IPS-20b (cell line): ENCODE data around the gene CISD3.

Experiments used
- H3K27ac ChIP-seq: one replicate; pipeline ENCODE4 v1.5.1; 2013; ENCODE audit warnings: low read length
- H3K27me3 ChIP-seq: 2 replicates; pipeline ENCODE4 v1.6.1; 2013; ENCODE audit warnings: mild to moderate bottlenecking, low read length, inconsistent platforms; ENCODE audit not compliant: insufficient read depth
- H3K36me3 ChIP-seq: 2 replicates; pipeline ENCODE4 v1.6.1; 2013; ENCODE audit warnings: low read depth, mild to moderate bottlenecking, inconsistent platforms, low read length, moderate library complexity; ENCODE audit not compliant: insufficient read depth
- H3K4me1 ChIP-seq: 2 replicates; pipeline ENCODE4 v1.6.1; 2013; ENCODE audit warnings: mild to moderate bottlenecking, control low read depth, inconsistent platforms, low read length, moderate library complexity; ENCODE audit not compliant: insufficient read depth
- H3K4me3 ChIP-seq: 2 replicates; pipeline ENCODE4 v1.5.1; 2013; ENCODE audit warnings: mild to moderate bottlenecking, low read length, inconsistent platforms
- H3K9ac ChIP-seq: 2 replicates; pipeline ENCODE4 v1.6.1; 2013; ENCODE audit warnings: low read depth, mild to moderate bottlenecking, inconsistent platforms, low read length, moderate library complexity
- H3K9me3 ChIP-seq: 2 replicates; pipeline ENCODE4 v1.6.1; 2013; ENCODE audit warnings: mild to moderate bottlenecking, low read depth, low read length, inconsistent platforms; ENCODE audit not compliant: insufficient read depth

Gene CISD3

DNA sequence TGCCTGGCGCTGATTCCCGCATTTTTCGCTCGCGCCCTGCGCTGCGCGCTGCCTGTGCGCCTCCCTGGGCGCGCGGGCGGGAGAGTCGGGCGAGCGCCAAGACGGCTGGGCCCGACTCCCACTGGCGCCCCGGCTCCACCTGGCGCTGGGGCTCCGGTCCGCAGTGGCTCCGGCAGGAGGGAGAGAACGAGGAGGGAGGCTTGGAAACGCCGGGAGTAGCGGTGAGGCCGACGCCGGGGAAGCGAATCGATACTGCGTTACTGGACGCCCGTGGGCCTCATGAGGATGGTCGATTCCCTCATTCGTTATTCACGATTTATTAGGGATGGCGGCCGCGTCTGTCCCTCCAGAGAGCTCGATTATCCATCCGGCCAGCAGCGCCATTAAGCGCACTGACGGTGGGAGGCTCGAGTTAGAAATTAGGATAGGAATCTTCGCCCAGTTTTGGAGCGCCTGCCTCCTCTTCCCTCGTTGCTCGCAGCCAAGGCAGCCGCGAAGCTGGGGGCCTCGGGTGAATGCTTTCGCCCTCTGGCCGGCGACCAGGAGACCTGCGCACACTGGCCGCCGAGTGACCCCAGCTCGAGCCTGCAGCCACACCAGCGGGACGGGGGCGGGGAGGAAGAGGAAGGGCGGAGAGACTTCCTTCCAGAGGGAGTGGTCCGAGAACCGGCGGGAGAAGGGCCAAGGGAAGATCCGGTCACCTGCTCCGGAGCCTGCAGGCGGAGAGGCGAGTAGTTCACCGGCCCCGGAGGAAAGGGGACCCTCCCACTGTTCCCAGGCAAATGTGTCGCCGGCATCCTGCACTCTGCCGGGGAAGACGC, 19.3 kb downstream of the CISD3 start:
- peak overlapping the region; percentile 91 for H3K4me3 ChIP-seq
- peak overlapping the region; percentile 26 for H3K27ac ChIP-seq
- H3K9me3 ChIP-seq = no peaks in the 10 kb centered on the region
- peaks cover 16% of the 10 kb centered on the region; the same call in 1 of the 2 replicates for H3K4me1 ChIP-seq
- H3K9ac ChIP-seq = peak overlapping the region; percentile 84; the same call in 1 of the 2 replicates
- peaks cover 17% of the 10 kb centered on the region; the same call in 1 of the 2 replicates for H3K27me3 ChIP-seq
- peaks cover 7% of the 10 kb centered on the region; the same call in 1 of the 2 replicates for H3K36me3 ChIP-seq

GRCh38 chr17:38750044-38750311, 19.8 kb downstream of the CISD3 start:
- peaks cover 16% of the 10 kb centered on the region; the same call in 1 of the 2 replicates for H3K4me1 ChIP-seq

GRCh38 chr17:38750312-38751121, 20.4 kb downstream of the CISD3 start:
- no peaks in the 10 kb centered on the region for H3K9me3 ChIP-seq
- H3K36me3 ChIP-seq = peaks cover 15% of the 10 kb centered on the region; the same call in 1 of the 2 replicates
- H3K27me3 ChIP-seq = peaks cover 17% of the 10 kb centered on the region; the same call in 1 of the 2 replicates
- H3K4me1 ChIP-seq = peaks cover 16% of the 10 kb centered on the region; the same call in 1 of the 2 replicates
- H3K27ac ChIP-seq = no peak overlapping the region
- peak overlapping the region; percentile 91 for H3K4me3 ChIP-seq
- peak overlapping the region; percentile 84; the same call in 1 of the 2 replicates for H3K9ac ChIP-seq

More at GRCh38 chr17:38750044-38750311, 19.8 kb downstream of the CISD3 start:
- peak overlapping the region; percentile 91 for H3K4me3 ChIP-seq
- peak overlapping the region; percentile 84; the same call in 1 of the 2 replicates for H3K9ac ChIP-seq
- H3K36me3 ChIP-seq = peaks cover 13% of the 10 kb centered on the region; the same call in 1 of the 2 replicates
- H3K9me3 ChIP-seq = no peaks in the 10 kb centered on the region
- H3K27ac ChIP-seq = no peak overlapping the region
- peaks cover 17% of the 10 kb centered on the region; the same call in 1 of the 2 replicates for H3K27me3 ChIP-seq

GRCh38 chr17:38751144-38751807, 21.1 kb downstream of the CISD3 start:
- Histone ChIP-seq H3K27me3 (peaks cover 17% of the 10 kb centered on the region; the same call in 1 of the 2 replicates), H3K4me3 (peak overlapping the region; percentile 91), H3K4me1 (peaks cover 9% of the 10 kb centered on the region; the same call in 1 of the 2 replicates), H3K9me3 (no peaks in the 10 kb centered on the region), H3K9ac (peak overlapping the region; percentile 48; the same call in 1 of the 2 replicates), H3K27ac (no peak overlapping the region), H3K36me3 (peaks cover 22% of the 10 kb centered on the region)

DNA sequence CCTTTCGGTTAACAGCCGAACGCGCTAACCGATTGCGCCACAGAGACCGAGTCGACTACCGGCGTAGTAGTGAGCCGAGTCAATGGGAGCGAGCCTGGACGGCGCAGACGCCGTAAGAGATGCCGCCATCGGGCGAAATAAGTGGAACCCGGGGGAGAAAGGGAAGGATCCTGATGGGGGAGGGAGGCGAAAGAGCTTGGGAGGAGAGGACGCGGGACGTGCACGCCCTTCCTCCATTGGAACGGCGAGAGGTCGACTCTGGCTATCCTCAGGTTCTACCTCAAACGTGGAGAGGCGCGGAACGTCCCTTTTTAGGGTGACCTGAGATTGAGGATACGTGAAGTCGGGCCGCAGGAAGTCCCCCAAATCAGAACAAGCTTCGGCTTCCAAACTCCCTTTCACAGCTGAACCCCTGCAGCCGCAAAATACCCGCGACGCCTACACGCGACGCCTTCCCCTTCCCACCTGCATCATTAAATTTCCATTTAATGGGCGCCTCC, 21.7 kb downstream of the CISD3 start:
- H3K4me3 ChIP-seq = peak overlapping the region; percentile 91
- peaks cover 3% of the 10 kb centered on the region; the same call in 1 of the 2 replicates for H3K4me1 ChIP-seq
- peak overlapping the region; percentile 95 for H3K9ac ChIP-seq
- H3K27me3 ChIP-seq = peaks cover 17% of the 10 kb centered on the region; the same call in 1 of the 2 replicates
- H3K27ac ChIP-seq = peak overlapping the region; percentile 64
- no peaks in the 10 kb centered on the region for H3K9me3 ChIP-seq
- peaks cover 27% of the 10 kb centered on the region for H3K36me3 ChIP-seq

DNA sequence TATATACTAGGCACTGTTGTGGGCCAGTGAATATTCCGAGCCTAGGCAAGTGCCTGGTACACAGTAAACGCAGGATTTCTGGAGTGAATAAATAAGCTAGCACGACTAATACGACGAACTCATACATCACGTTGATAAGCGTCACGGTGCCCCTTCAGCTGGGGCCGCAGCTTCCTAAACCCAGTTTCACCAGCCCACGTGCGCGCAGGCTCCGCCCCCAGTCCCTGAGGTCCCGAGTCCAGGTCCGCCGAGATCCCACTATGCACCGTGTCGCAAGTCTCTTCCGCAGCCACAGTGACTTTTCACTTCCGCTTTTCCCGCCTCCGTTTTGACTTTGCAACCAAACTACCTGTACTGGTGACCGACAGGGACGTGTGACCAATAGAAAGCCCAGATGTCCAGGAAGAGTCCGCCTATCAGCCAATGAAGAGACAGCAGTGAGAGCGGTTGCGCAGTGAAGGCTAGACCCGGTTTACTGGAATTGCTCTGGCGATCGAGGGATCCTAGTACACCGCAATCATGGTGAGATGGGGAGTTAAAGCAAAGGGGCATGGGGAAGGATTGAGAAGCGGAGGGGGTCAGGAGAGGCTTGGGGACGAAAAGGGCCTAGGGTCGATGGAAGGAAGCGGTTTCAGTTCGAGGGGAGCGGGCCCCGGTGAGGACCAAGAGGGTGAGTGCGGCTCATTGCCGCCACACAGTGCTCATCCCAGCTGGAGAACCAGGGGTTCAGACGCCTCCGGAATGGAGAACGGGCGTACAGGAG, 22.3 kb downstream of the CISD3 start, which contains the start of gene PSMB3:
Gene PSMB3, plus strand, starts transcription at position 434 of the 763 bp plus-strand sequence. Its CDS starts 86 bp downstream, at position 520.
- Histone ChIP-seq H3K9me3 (no peaks in the 10 kb centered on the region), H3K27me3 (peaks cover 17% of the 10 kb centered on the region; the same call in 1 of the 2 replicates), H3K36me3 (peaks cover 31% of the 10 kb centered on the region), H3K27ac (peak within 1 kb of the TSS; percentile 64), H3K4me3 (peak within 1 kb of the TSS; percentile 91), H3K4me1 (0 out of 2 replicates have a peak, but pooled peaks cover 3% of the 10 kb centered on the region), H3K9ac (peak within 1 kb of the TSS; percentile 95)

DNA sequence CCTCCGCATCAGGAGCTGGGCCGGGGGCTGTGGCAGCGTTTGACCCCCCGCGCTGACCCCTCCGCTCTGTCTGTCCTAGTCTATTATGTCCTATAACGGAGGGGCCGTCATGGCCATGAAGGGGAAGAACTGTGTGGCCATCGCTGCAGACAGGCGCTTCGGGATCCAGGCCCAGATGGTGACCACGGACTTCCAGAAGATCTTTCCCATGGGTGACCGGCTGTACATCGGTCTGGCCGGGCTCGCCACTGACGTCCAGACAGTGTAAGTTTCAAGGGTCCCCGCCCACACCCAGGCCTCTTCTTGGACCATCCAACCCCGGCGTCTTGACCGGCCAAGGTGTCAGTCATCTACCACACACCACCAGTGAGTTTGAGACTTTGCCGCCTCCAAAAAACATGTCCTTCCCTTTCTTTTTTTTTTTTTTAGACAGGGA, 22.9 kb downstream of the CISD3 start:
- Histone ChIP-seq H3K27me3 (peaks cover 17% of the 10 kb centered on the region; the same call in 1 of the 2 replicates), H3K27ac (peak overlapping the region; percentile 1), H3K4me3 (peak overlapping the region; percentile 91), H3K9me3 (no peaks in the 10 kb centered on the region), H3K9ac (peak overlapping the region; percentile 81; the same call in 1 of the 2 replicates), H3K4me1 (0 out of 2 replicates have a peak, but pooled peaks cover 3% of the 10 kb centered on the region), H3K36me3 (peaks cover 36% of the 10 kb centered on the region)

DNA sequence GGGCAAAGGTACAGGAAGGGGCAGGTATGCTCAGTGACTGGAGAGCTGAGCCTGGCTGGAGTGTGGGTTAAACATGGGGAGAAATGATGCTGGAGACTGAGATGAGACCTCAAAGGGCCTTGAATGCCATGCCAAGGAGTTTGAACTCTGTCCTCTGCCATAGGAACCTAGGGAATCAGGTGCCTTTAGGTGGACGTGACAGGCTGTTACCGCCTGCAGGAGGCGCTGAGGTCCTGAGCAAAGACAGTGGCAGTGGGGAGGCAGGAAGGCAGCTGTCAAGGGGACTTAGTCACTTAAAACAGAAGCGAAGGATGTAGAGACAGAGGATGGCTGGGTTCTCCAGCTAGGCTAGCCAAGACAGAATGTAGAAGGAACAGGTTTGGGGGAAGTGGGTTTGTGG, 31.5 kb downstream of the CISD3 start:
- no peak overlapping the region for H3K27ac ChIP-seq
- H3K9ac ChIP-seq = no peak overlapping the region
- no peak overlapping the region for H3K4me3 ChIP-seq
- H3K4me1 ChIP-seq = no peaks in the 10 kb centered on the region
- H3K27me3 ChIP-seq = no peaks in the 10 kb centered on the region
- no peaks in the 10 kb centered on the region for H3K9me3 ChIP-seq
- peaks cover 81% of the 10 kb centered on the region for H3K36me3 ChIP-seq

DNA sequence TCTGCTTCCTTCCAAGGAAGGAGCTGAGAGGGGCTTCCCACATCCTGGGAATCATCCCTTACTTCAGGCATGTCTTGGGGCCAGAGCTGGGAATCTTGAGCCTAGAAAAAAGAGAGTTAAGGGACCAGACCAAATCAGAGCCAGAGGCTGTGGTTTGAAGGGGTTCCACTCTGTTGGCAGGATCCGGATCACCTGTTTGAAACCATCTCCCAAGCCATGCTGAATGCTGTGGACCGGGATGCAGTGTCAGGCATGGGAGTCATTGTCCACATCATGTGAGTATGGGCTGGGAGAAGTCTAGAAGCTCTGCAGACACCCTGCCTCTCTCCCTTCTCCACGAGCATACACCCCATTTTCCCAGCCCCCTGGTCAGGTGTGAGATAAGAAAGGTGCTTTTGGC, 32.1 kb downstream of the CISD3 start:
- H3K36me3 ChIP-seq = peaks cover 82% of the 10 kb centered on the region
- H3K27ac ChIP-seq = no peak overlapping the region
- H3K4me3 ChIP-seq = no peak overlapping the region
- H3K4me1 ChIP-seq = no peaks in the 10 kb centered on the region
- H3K27me3 ChIP-seq = no peaks in the 10 kb centered on the region
- H3K9me3 ChIP-seq = no peaks in the 10 kb centered on the region
- H3K9ac ChIP-seq = no peak overlapping the region

- H3K9ac ChIP-seq = no peak overlapping the region
- H3K4me1 ChIP-seq = no peaks in the 10 kb centered on the region
- H3K27me3 ChIP-seq = no peaks in the 10 kb centered on the region
- no peak overlapping the region for H3K4me3 ChIP-seq
- H3K27ac ChIP-seq = no peak overlapping the region
- no peaks in the 10 kb centered on the region for H3K9me3 ChIP-seq
- H3K36me3 ChIP-seq = peaks cover 89% of the 10 kb centered on the region
Measured at GRCh38 chr17:38766341-38766740, 36.2 kb downstream of the CISD3 start.
